ENCODE data around the gene UBE2G1. TPM values are rescaled to one million over a fixed set of nuclear protein-coding genes. Genes with fewer than 3 reads are reported as not detected.
"Not testable (repeated sequence)": the region's sequence is repeated elsewhere in the genome, so short reads cannot be mapped to it uniquely, and the experiment has no call there.

UBE2G1 gene
- total and polyA plus RNA-seq, 8 donors = 4.3 to 29.3 (median 21.6) TPM

DNA sequence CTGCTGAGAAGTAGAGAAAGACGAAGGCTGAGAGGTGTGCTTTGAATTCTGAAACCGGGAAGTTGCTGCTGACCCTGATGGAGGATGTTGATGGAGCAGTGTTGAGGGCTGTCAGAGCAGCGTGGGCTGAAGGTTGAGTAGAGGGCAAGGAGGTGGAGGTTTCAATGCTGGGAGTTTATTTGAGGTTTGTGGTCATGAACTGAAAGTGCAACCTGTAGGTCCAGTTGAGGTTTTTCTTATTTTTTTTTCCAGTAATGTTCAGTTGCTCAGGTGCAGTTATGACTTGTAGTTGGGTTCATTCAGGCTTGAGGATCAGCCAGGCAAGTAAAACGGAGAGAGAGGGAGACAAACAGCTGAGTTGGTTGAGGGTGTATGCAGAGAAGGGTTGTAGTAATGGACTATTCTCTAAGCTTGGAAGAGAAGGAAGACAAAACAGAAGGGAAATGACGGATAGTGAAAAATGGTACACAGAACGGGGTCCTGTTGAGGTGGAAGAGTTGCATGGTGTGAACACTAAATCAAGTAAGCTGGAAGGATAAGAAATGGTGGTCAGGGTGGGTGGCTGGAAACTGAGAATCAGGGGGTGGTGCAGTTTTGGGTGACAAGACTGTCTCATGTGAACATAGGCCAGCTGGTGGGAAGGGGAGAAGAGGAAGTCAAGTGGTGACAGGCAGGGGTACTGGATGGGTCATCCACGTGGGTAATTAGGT is 8.7 kb upstream of the UBE2G1 start:
- no peaks in the 10 kb centered on the region for H3K27me3 ChIP-seq
- WGBS, 2 donors = 72 to 73% methylated on average over 7 of the region's 7 CpGs
- no peak overlapping the region for H3K27ac ChIP-seq
- FAIRE-seq (no peak), DNase-seq (no peak), ATAC-seq (no peak)
- no peaks in the 10 kb centered on the region for H3K36me3 ChIP-seq
- H3K9me3 ChIP-seq = no peaks in the 10 kb centered on the region
- no peak overlapping the region for H3K4me3 ChIP-seq
- intact Hi-C loops (cut with DNase I) = no loop called here
- H3K4me1 ChIP-seq = no peaks in the 10 kb centered on the region
- TF ChIP-seq, protein P1, sequence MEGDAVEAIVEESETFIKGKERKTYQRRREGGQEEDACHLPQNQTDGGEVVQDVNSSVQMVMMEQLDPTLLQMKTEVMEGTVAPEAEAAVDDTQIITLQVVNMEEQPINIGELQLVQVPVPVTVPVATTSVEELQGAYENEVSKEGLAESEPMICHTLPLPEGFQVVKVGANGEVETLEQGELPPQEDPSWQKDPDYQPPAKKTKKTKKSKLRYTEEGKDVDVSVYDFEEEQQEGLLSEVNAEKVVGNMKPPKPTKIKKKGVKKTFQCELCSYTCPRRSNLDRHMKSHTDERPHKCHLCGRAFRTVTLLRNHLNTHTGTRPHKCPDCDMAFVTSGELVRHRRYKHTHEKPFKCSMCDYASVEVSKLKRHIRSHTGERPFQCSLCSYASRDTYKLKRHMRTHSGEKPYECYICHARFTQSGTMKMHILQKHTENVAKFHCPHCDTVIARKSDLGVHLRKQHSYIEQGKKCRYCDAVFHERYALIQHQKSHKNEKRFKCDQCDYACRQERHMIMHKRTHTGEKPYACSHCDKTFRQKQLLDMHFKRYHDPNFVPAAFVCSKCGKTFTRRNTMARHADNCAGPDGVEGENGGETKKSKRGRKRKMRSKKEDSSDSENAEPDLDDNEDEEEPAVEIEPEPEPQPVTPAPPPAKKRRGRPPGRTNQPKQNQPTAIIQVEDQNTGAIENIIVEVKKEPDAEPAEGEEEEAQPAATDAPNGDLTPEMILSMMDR (IDR thresholded peaks at IDR 0.05) = no peak

DNA sequence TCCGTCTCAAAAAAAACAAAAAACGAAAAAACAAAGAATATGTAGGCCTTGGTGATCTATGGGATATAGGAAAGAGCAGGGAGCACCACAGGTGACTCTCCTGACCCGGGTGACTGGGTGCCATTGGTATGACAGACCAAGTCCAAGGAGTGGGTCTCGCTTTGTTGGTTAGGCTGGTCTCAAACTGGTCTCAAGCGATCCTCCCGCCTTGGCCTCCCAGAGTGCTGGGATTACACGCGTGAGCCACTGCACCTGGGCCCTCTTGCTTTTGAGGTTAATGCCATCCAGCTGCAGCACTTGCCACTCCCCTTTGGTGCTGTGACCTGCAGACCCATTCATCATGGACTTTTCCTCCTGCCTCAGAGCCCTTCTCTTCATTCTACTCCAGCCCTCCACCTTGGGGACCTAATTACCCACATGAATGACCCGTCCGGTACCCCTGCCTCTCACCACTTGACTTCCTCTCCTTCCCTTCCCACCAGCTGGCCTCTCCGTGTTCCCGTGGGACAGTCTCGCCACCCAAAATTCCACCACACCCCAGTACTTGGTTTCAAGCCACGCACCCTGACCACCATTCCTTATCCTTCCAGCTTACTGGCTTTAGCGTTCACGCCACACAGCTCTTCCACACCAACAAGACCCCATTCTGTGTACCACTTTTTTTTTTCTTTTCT is 3.2 kb upstream of the UBE2G1 start:
- no peak overlapping the region for H3K4me3 ChIP-seq
- H3K27ac ChIP-seq = no peak overlapping the region
- TF ChIP-seq, protein P1 (IDR thresholded peaks at IDR 0.05) = no peak
- WGBS, 2 donors = 87 to 94% methylated on average over 16 of the region's 16 CpGs
- H3K27me3 ChIP-seq = no peaks in the 10 kb centered on the region
- H3K9me3 ChIP-seq = no peaks in the 10 kb centered on the region
- peaks cover 0 to 2% (median under 1%) of the 10 kb centered on the region in 3 donors for H3K4me1 ChIP-seq
- intact Hi-C loops (cut with DNase I) = no loop called here
- FAIRE-seq (no peak), ATAC-seq (no peak), DNase-seq (no peak)
- no peaks in the 10 kb centered on the region for H3K36me3 ChIP-seq

DNA sequence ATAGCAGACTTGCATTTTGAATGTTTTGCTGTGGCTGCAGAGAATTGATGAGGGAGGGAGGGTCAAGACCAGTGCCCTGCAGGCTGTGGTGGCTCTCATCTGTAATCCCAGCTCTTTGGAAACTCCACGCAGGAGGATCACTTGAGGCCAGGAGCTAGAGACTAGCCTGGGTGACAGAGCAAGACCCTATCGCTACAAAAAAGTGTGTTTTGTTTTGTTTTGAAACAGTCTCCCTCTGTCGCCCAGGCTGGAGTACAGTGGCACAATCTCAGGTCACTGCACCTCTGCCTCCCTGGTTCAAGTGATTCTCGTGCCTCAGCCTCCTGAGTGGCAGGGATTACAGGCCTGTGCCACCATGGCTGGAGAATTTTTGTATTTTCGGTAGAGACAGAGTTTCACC is 1.9 kb upstream of the UBE2G1 start:
- no peak overlapping the region for H3K27ac ChIP-seq
- intact Hi-C loops (cut with DNase I) = no loop called here
- DNase-seq (no peak), FAIRE-seq (no peak), ATAC-seq (no peak)
- H3K4me3 ChIP-seq = no peak overlapping the region
- no peaks in the 10 kb centered on the region for H3K36me3 ChIP-seq
- 87 to 88% methylated on average over 5 of the region's 5 CpGs for WGBS, 2 donors
- H3K27me3 ChIP-seq = no peaks in the 10 kb centered on the region
- peaks cover under 1 to 6% (median 4%) of the 10 kb centered on the region in 3 donors for H3K4me1 ChIP-seq
- H3K9me3 ChIP-seq = no peaks in the 10 kb centered on the region
- TF ChIP-seq, protein P1 (IDR thresholded peaks at IDR 0.05) = no peak

DNA sequence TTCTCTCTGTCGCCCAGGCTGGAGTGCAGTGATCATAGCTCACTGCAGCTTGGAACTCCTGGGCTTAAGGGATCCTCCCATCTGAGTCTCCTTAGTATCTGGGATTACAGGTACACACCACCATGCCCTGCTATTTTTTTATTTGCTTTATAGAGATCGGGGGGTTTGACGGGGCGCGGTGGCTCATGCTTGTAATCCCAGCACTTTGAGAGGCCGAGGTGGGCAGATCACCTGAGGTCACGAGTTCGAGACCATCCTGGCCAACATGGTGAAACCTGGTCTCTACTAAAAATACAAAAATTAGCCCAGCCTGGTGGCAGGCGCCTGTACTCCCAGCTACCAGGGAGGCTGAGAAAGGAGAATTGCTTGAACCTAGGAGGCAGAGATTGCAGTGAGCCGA is 702 bp upstream of the UBE2G1 start:
- Histone ChIP-seq H3K27ac (peak overlapping the region in 3 of 4 donors; percentile 31 to 95 (median 84)), H3K4me3 (peak overlapping the region in 1 of 4 donors; percentile 99)
- H3K9me3 ChIP-seq; H3K4me1 ChIP-seq; FAIRE-seq; ATAC-seq; DNase-seq; intact Hi-C loops (cut with DNase I); H3K27me3 ChIP-seq; H3K36me3 ChIP-seq: not testable (repeated sequence)
- 94 to 98% methylated on average over 10 of the region's 10 CpGs for WGBS, 2 donors

DNA sequence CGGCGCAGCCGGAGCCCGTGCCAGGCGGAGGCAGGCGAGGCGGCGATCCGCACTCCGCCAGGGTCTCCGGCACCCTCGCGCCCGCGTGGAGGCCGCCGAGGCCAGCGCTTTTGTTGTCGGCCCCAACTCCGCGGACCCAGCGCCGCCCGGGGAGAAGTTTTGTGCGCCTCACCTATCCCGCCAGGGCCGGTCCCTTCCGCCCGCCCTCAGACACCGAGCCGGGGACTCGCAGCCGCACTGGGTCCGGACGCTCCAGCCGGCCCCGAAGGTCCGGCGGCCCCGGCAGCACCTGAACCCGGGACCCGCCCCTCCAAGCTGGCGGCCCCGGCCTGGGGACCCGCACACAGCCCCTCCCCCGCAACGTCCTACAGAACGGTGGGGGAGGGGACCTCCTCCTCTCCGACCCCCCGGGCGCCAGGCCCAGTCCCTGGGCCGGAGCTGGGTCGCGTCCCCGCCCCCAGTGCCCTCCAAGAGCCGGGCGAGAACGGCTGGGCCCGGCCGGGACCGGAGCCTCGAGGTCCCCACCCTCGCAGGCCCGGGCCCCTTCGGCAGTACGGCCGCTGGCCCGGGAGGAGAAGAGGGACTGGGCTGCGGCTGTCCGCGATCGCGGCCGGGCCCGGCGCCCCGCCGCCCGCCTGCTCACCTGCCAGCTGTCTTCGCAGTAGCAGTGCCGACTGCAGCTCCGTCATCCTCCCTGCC is 698 bp downstream of the UBE2G1 start:
- Histone ChIP-seq H3K27me3 (no peaks in the 10 kb centered on the region), H3K4me1 (peaks cover 4 to 10% (median 4%) of the 10 kb centered on the region in 3 donors), H3K27ac (peak overlapping the region; percentile 84 to 95 (median 91)), H3K36me3 (no peaks in the 10 kb centered on the region), H3K9me3 (no peaks in the 10 kb centered on the region), H3K4me3 (peak overlapping the region; percentile 93 to 99 (median 98))
- intact Hi-C loops (cut with DNase I) = no loop called here
- DNase-seq (peak in 5 of 6 donors; percentile 29 to 89 (median 73)), ATAC-seq (peak; percentile 9 to 33 (median 12)), FAIRE-seq (no peak)
- TF ChIP-seq, protein P1 (IDR thresholded peaks at IDR 0.05) = no peak
- 0% methylated on average over 57 to 82 of the region's 82 CpGs for WGBS, 2 donors

Data from pancreas (tissue), 10 donors.